Upper lobe of left lung (tissue), 4 donors: ENCODE data around the gene SWAP70.

ENCODE experiments used
- CTCF ChIP-seq, 6 experiments: fragments of 450-650 bp in 4 of 6; fragments of 200-600 bp in 2 of 6; sonication (generic) in 2 of 6; IDR thresholded peaks; one replicate each; pipeline ENCODE4 v1.5.1; 2016 to 2019; ENCODE audit warnings: antibody characterized with exemption in 6 of 6
- EP300 ChIP-seq, 4 donors: sonication (generic); formaldehyde crosslinking; IDR thresholded peaks; one replicate each; pipeline ENCODE4 v1.5.1; 2017; ENCODE audit warnings: antibody characterized with exemption in 4 of 4, control low read depth in 2 of 4
- POLR2A ChIP-seq, 4 donors: fragments of 450-650 bp; IDR thresholded peaks; one replicate each; pipeline ENCODE4 v1.5.1; 2016 to 2017; ENCODE audit warnings: antibody characterized with exemption in 4 of 4, mild to moderate bottlenecking in 2 of 4
- POLR2AphosphoS5 ChIP-seq, 2 donors: sonication (generic); formaldehyde crosslinking; IDR thresholded peaks; one replicate each; pipeline ENCODE4 v1.5.1; 2017; ENCODE audit warnings: antibody characterized with exemption in 2 of 2

GRCh38 chr11:9617940-9618339, 45.9 kb upstream of the SWAP70 start:
- TF ChIP-seq CTCF (IDR thresholded peaks at IDR 0.05) (no peak), EP300 (IDR thresholded peaks at IDR 0.05) (no peak), POLR2A (IDR thresholded peaks at IDR 0.05) (no peak), POLR2AphosphoS5 (IDR thresholded peaks at IDR 0.05) (no peak)
